ENCODE data around the gene EID2.

EID2 gene

DNA sequence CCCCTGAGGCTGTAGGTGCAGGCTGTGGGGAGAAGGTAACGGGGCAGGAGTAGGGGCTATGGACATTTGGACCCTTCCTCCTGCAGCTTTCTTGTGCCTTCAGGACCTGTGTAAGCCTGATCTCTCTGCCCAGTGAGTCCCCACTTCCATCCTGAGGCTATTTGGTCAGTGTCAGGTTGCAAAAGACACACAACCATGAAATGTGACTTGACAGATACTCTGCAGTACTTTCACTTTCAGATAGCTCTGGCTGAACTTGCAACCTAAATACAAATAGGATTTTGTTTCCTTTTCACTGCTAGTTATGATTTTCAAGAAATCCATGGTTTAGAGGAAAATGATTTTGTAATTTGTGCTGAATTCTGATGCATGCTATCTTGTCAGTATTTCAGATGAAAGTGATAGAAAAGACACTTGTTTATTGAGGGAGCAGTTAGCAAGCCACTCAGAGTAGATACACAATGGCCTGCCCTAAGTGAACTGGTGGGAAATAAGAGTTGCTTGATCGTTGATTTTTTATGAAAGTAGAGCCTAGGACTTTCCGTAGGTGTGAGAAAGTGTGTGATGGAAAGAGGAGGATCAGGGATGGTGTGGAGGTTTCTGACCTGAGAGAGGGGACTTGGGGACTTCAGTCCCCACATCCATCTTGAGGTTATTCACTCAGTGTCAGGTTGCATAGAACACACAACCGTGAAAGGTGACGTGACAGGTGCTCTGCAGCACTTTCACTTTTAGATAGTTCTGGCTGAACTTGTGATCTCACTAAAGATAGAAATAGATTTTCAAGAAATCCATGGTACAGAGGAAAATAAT is 18.1 kb upstream of the EID2 start:
- H3K27ac ChIP-seq (ENCODE audit: insufficient read depth, low read depth, low read length, poor library complexity, severe bottlenecking) = no peak overlapping the region
- H3K4me1 ChIP-seq (ENCODE audit: control insufficient read depth, insufficient read depth, low read length) = no peaks in the 10 kb centered on the region
- no peak overlapping the region for H3K4me3 ChIP-seq (ENCODE audit: insufficient read depth, low read depth, low read length)
- H3K9me3 ChIP-seq (ENCODE audit: control insufficient read depth, low read length) = no peaks in the 10 kb centered on the region
- H3K27me3 ChIP-seq (ENCODE audit: control insufficient read depth, insufficient read depth, low read length, poor library complexity, severe bottlenecking) = no peaks in the 10 kb centered on the region
- no peaks in the 10 kb centered on the region for H3K36me3 ChIP-seq (ENCODE audit: control insufficient read depth, insufficient read depth, low read length)
- 84 to 89% methylated on average over 5 of the region's 5 CpGs for WGBS, 2 experiments

DNA sequence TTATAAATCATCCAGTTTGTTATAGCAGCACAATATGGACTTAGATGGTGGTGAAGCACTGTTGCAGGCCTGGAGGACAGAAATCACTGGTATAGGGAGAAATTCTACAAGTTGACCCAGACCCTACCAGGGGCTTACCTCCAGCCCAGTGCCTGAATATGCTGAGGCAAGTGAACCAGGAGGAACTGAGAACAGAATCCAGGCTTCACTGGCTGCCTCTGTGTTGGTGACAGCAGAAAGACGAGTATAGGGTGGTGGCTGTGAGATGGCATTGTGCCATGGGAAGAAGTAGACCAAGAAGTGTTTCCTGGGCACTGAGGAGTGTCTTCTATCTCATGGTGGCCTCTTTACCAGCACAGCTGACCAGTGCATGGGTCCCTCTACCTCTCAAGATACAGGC is 15.9 kb upstream of the EID2 start:
- 67 to 76% methylated on average over 1 of the region's 1 CpG for WGBS, 2 experiments
- no peak overlapping the region for H3K4me3 ChIP-seq (ENCODE audit: insufficient read depth, low read depth, low read length)

DNA sequence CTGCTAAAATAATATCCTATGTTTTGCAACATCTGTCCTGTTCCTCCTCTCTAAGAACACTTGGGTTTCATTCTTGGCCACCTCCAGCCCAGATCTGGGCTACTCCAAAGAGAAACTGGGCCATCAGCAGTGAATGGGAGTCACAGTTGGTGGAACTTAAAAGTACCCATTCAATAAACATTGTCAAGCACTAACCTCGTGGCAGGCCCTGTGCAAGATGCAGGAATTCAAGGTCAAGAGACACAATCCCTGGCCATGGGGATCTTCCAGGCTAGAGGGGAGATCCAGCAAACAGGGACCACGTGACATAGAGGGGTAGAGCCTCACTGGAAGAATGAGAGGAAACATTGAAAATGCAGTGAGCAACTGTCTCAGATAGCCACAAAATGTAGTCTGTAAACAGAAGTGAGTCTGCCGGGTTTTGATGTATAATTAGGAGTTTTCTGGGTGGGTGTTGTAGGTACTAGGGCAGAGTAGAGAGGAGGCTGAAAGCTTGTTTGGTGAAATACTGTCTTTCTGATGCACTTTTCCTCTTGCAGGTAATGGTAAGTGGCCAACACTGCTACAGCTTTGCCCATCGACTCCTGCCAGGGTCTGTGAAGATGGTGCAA is 14.8 kb upstream of the EID2 start:
- Histone ChIP-seq H3K4me1 (ENCODE audit: control insufficient read depth, insufficient read depth, low read length) (no peaks in the 10 kb centered on the region), H3K27ac (ENCODE audit: insufficient read depth, low read depth, low read length, poor library complexity, severe bottlenecking) (no peak overlapping the region), H3K9me3 (ENCODE audit: control insufficient read depth, low read length) (no peaks in the 10 kb centered on the region), H3K27me3 (ENCODE audit: control insufficient read depth, insufficient read depth, low read length, poor library complexity, severe bottlenecking) (no peaks in the 10 kb centered on the region), H3K36me3 (ENCODE audit: control insufficient read depth, insufficient read depth, low read length) (no peaks in the 10 kb centered on the region), H3K4me3 (ENCODE audit: insufficient read depth, low read depth, low read length) (no peak overlapping the region)
- WGBS, 2 experiments = 79 to 84% methylated on average over 4 of the region's 4 CpGs

More for the DNA sequence above, 15.9 kb upstream of the EID2 start:
- Histone ChIP-seq H3K27ac (ENCODE audit: insufficient read depth, low read depth, low read length, poor library complexity, severe bottlenecking) (no peak overlapping the region), H3K9me3 (ENCODE audit: control insufficient read depth, low read length) (no peaks in the 10 kb centered on the region), H3K36me3 (ENCODE audit: control insufficient read depth, insufficient read depth, low read length) (no peaks in the 10 kb centered on the region), H3K4me1 (ENCODE audit: control insufficient read depth, insufficient read depth, low read length) (no peaks in the 10 kb centered on the region), H3K27me3 (ENCODE audit: control insufficient read depth, insufficient read depth, low read length, poor library complexity, severe bottlenecking) (no peaks in the 10 kb centered on the region)

DNA sequence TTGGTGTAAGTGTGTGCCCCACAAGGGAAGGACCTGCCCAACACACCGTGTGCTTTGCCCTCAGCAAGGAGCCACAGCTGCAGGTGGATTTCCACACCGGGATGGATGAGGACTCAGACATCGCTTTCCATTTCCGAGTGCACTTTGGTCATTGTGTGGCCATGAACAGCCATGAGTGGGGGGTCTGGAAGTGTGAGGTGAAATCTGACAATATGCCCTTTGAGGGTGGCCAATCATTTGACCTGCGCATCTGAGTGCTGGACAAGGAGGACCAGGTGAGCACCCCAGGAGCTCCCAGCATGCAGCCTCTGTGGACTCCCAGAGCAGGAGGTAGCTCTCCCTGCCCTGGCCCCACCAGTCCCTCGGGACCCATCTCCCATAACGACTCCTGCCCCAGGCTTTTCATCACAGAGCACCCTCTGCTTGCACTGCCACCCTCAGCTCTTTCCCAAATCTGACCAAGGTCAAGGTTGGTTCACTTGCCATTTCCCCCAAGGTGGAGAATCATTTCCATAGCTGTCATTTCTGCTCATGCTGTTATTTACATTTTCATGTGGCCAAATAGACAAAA is 13.2 kb upstream of the EID2 start:
- Histone ChIP-seq H3K27me3 (ENCODE audit: control insufficient read depth, insufficient read depth, low read length, poor library complexity, severe bottlenecking) (no peaks in the 10 kb centered on the region), H3K9me3 (ENCODE audit: control insufficient read depth, low read length) (no peaks in the 10 kb centered on the region), H3K27ac (ENCODE audit: insufficient read depth, low read depth, low read length, poor library complexity, severe bottlenecking) (no peak overlapping the region), H3K4me3 (ENCODE audit: insufficient read depth, low read depth, low read length) (no peak overlapping the region), H3K36me3 (ENCODE audit: control insufficient read depth, insufficient read depth, low read length) (no peaks in the 10 kb centered on the region), H3K4me1 (ENCODE audit: control insufficient read depth, insufficient read depth, low read length) (no peaks in the 10 kb centered on the region)
- WGBS, 2 experiments = 74 to 78% methylated on average over 7 of the region's 7 CpGs

DNA sequence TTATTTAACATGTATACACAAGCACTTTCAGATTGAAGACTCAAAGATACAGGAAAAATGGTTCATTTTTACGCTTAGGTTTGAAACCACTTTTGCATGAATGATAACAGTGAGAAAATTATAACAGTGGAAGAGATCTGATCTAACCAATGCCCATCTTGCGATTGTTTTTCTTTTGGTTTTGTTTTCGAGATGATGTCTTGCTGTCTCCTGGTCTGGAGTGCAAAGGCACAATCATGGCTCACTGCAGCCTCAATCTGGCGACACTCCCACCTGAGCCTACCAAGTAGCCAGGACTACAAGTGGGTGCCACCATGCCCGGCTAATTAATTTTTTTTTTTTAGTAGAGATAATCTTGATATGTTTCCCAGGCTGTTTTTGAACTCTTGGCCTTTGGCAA is 10.2 kb upstream of the EID2 start:
- H3K27me3 ChIP-seq (ENCODE audit: control insufficient read depth, insufficient read depth, low read length, poor library complexity, severe bottlenecking) = no peaks in the 10 kb centered on the region
- WGBS, 2 experiments = 89 to 92% methylated on average over 5 of the region's 5 CpGs
- H3K4me1 ChIP-seq (ENCODE audit: control insufficient read depth, insufficient read depth, low read length) = no peaks in the 10 kb centered on the region
- H3K4me3 ChIP-seq (ENCODE audit: insufficient read depth, low read depth, low read length) = no peak overlapping the region
- no peaks in the 10 kb centered on the region for H3K9me3 ChIP-seq (ENCODE audit: control insufficient read depth, low read length)
- H3K27ac ChIP-seq (ENCODE audit: insufficient read depth, low read depth, low read length, poor library complexity, severe bottlenecking) = no peak overlapping the region
- H3K36me3 ChIP-seq (ENCODE audit: control insufficient read depth, insufficient read depth, low read length) = no peaks in the 10 kb centered on the region

DNA sequence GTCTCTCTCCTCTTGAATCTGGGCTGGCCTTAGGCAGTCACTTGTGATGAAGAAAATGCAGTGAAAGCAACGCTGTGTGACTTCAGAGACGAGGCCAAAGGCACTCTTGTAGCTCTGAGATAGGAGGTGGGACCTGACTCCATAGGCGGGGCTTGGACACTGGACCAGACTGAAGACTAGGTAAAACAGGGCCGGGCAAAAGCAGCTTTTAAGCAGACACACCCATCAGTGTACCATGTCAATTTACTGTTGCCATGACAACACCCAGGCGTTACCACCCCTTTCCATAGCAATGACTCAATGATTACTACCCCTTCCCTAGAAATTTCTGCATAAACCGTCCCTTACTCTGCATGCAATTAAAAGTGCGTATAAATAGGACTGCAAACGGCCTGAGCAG is 6.6 kb upstream of the EID2 start:
- Histone ChIP-seq H3K27ac (ENCODE audit: insufficient read depth, low read depth, low read length, poor library complexity, severe bottlenecking) (no peak overlapping the region), H3K4me1 (ENCODE audit: control insufficient read depth, insufficient read depth, low read length) (no peaks in the 10 kb centered on the region), H3K9me3 (ENCODE audit: control insufficient read depth, low read length) (no peaks in the 10 kb centered on the region), H3K36me3 (ENCODE audit: control insufficient read depth, insufficient read depth, low read length) (no peaks in the 10 kb centered on the region), H3K27me3 (ENCODE audit: control insufficient read depth, insufficient read depth, low read length, poor library complexity, severe bottlenecking) (no peaks in the 10 kb centered on the region), H3K4me3 (ENCODE audit: insufficient read depth, low read depth, low read length) (no peak overlapping the region)
- 79 to 81% methylated on average over 8 of the region's 8 CpGs for WGBS, 2 experiments

DNA sequence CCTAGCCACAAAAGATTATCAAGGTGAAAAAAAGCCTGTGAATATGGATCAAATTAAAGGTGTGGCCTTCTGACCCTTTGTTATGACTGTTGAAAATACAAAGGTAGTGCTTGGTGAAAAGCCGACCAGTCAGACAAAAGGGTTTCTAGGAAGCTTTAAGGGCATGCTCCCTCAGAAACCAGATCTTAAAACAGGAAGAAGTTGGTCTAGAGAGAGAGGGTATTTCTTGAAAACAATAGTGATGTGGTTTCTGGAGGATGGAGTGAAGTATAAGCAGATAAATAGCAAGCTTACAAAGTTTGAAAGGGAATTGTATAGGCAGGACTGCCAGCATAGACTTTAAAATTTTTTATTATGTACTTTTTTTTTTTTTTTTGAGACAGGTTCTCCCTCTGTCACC is 5.0 kb upstream of the EID2 start:
- Histone ChIP-seq H3K9me3 (ENCODE audit: control insufficient read depth, low read length) (no peaks in the 10 kb centered on the region), H3K36me3 (ENCODE audit: control insufficient read depth, insufficient read depth, low read length) (no peaks in the 10 kb centered on the region), H3K27ac (ENCODE audit: insufficient read depth, low read depth, low read length, poor library complexity, severe bottlenecking) (no peak overlapping the region), H3K4me3 (ENCODE audit: insufficient read depth, low read depth, low read length) (no peak overlapping the region), H3K4me1 (ENCODE audit: control insufficient read depth, insufficient read depth, low read length) (peaks cover 3% of the 10 kb centered on the region), H3K27me3 (ENCODE audit: control insufficient read depth, insufficient read depth, low read length, poor library complexity, severe bottlenecking) (no peaks in the 10 kb centered on the region)
- 77 to 81% methylated on average over 1 of the region's 1 CpG for WGBS, 2 experiments

DNA sequence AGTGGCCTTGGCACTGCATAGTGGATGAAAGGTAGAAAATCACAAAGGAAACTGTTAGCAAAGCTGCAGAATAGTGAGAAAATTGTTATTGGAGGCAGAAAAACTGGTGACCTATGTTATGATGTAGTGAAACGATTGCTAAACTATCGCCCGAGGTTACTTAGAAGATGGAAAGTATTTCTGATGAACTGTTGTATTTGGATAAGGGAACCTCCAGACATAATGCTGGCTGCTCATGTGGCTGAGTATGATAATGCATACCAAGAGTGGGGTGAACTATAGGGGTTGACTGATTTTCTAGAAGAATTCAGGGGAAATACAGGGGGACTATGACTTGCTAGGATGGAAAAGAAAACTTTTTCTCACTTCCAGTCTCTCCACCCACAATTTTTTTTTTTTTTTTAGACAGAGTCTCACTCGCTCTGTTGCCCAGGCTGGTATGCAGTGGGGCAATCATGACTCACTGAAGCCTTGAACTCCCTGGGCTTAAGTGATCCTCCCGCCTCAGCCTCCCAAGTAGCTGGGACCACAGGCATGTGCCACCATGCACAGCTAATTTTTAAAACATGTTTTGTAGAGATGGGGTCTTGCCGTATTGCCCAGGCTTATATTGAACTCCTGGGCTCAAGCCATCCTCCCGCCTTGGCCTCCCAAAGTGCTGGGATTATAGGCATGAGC is 4.4 kb upstream of the EID2 start:
- WGBS, 2 experiments = 91 to 92% methylated on average over 7 of the region's 7 CpGs
- Histone ChIP-seq H3K27ac (ENCODE audit: insufficient read depth, low read depth, low read length, poor library complexity, severe bottlenecking) (no peak overlapping the region), H3K4me3 (ENCODE audit: insufficient read depth, low read depth, low read length) (no peak overlapping the region), H3K4me1 (ENCODE audit: control insufficient read depth, insufficient read depth, low read length) (peaks cover 3% of the 10 kb centered on the region), H3K9me3 (ENCODE audit: control insufficient read depth, low read length) (no peaks in the 10 kb centered on the region), H3K27me3 (ENCODE audit: control insufficient read depth, insufficient read depth, low read length, poor library complexity, severe bottlenecking) (no peaks in the 10 kb centered on the region), H3K36me3 (ENCODE audit: control insufficient read depth, insufficient read depth, low read length) (no peaks in the 10 kb centered on the region)

DNA sequence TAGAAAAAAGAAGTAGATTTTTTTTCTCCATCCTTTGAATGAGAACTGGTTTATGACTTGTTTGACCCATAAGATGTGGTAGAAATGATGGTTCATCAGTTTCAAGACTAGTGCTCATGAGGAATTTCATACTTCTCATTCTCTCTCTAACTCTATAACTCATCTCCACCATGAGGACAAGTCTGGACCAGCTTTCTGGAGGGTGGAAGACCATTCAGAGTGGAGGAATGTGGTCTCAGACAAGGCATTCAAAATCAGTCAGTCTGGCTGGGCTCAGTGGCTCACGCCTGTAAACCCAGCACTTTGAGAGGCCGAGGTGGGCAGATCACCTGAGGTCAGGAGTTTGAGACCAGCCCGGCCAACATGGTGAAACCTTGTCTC is 3.5 kb upstream of the EID2 start:
- no peaks in the 10 kb centered on the region for H3K9me3 ChIP-seq (ENCODE audit: control insufficient read depth, low read length)
- no peak overlapping the region for H3K4me3 ChIP-seq (ENCODE audit: insufficient read depth, low read depth, low read length)
- no peaks in the 10 kb centered on the region for H3K36me3 ChIP-seq (ENCODE audit: control insufficient read depth, insufficient read depth, low read length)
- peaks cover 3% of the 10 kb centered on the region for H3K4me1 ChIP-seq (ENCODE audit: control insufficient read depth, insufficient read depth, low read length)
- no peaks in the 10 kb centered on the region for H3K27me3 ChIP-seq (ENCODE audit: control insufficient read depth, insufficient read depth, low read length, poor library complexity, severe bottlenecking)
- 89 to 91% methylated on average over 3 of the region's 3 CpGs for WGBS, 2 experiments
- no peak overlapping the region for H3K27ac ChIP-seq (ENCODE audit: insufficient read depth, low read depth, low read length, poor library complexity, severe bottlenecking)

DNA sequence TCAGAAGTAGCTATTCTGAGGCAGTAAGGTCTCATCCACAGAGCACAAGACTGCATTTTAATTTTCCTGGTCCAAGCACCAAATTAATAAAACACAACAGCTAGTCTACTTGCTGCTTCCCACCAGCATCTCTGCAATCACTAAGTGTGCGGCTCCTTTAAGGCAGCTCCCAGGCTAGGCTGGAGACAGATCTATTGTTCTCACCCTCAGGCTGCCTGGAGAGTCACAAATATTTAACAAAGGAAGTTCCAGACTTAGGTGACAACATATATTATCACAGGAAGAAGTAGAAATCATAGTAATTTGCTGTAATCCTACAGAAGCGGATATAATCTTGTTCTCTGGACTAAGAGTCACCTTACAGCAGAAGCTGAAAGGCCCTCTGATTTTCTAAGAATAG is 2.2 kb upstream of the EID2 start:
- Histone ChIP-seq H3K9me3 (ENCODE audit: control insufficient read depth, low read length) (no peaks in the 10 kb centered on the region), H3K4me3 (ENCODE audit: insufficient read depth, low read depth, low read length) (no peak overlapping the region), H3K27ac (ENCODE audit: insufficient read depth, low read depth, low read length, poor library complexity, severe bottlenecking) (no peak overlapping the region), H3K27me3 (ENCODE audit: control insufficient read depth, insufficient read depth, low read length, poor library complexity, severe bottlenecking) (no peaks in the 10 kb centered on the region), H3K36me3 (ENCODE audit: control insufficient read depth, insufficient read depth, low read length) (no peaks in the 10 kb centered on the region), H3K4me1 (ENCODE audit: control insufficient read depth, insufficient read depth, low read length) (peaks cover 3% of the 10 kb centered on the region)
- WGBS, 2 experiments = 57 to 65% methylated on average over 2 of the region's 2 CpGs

Data from ectodermal cell (in vitro differentiated cells).